Activated naive CD4-positive, alpha-beta T cell treated with anti-CD3 and anti-CD28 coated beads, Interleukin-2, amount 50 U/mL, for 72 hours (primary cell): Measurements from ENCODE around the gene ACAD10. TPM values are rescaled to one million over a fixed set of nuclear protein-coding genes. Genes with fewer than 3 reads are reported as not detected.
"Not testable (repeated sequence)": the region's sequence is repeated elsewhere in the genome, so short reads cannot be mapped to it uniquely, and the experiment has no call there.

Experiments
- ATAC-seq, 2 donors: fragments of 150-1000 bp; cut with Tn5 transposase; 2 replicates each; pipeline ENCODE4 v1.10.0; 2021; ENCODE audit warnings: mild to moderate bottlenecking in 2 of 2, moderate library complexity in 2 of 2
- DNase-seq, 2 donors: peaks; one replicate each; pipeline ENCODE4 v3.0.0; 2021 to 2022; ENCODE audit warnings: low spot score in 2 of 2
- H3K27ac Mint-ChIP-seq, 2 donors: one replicate each; pipeline ENCODE4 v1.8.0; 2022; ENCODE audit warnings: mild to moderate bottlenecking in 2 of 2, mixed read lengths in 2 of 2
- H3K36me3 Mint-ChIP-seq, 2 donors: one replicate each; pipeline ENCODE4 v1.8.0; 2022; ENCODE audit warnings: mixed read lengths in 2 of 2
- H3K9me3 Mint-ChIP-seq, 2 donors: one replicate each; pipeline ENCODE4 v1.8.0; 2022; ENCODE audit warnings: mixed read lengths in 2 of 2
- total RNA-seq, 2 donors: library from RNA; stranded (reverse); gene quantifications; one replicate each; pipeline ENCODE4 v1.2.3, GENCODE V29; 2022

ACAD10 gene
- total RNA-seq, 2 donors from 2014 or later = 23.3 to 31.4 TPM

DNA sequence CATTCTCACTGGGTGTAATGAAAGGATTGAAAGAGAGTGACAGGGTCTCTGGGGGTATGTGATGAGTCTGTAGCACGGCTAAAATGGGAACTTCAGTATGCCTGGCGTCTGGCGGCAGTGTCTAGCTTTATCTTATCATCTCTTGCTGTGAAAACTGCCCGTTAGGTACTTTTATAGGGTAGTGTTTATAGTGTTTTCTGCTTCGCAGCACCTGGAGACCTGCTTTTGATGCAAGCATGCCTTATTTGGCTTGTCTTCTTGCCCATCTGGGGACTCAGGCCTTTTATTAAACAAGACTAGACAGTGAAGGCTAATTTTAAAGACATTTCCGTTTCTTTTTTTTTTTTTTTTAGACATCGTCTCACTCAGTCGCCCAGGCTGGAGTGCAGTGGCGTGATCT is 44.6 kb downstream of the ACAD10 start:
- ATAC-seq (no peak), DNase-seq (no peak)
- no peak overlapping the region for H3K27ac Mint-ChIP-seq
- H3K36me3 Mint-ChIP-seq = no peaks in the 10 kb centered on the region
- H3K9me3 Mint-ChIP-seq = no peaks in the 10 kb centered on the region

DNA sequence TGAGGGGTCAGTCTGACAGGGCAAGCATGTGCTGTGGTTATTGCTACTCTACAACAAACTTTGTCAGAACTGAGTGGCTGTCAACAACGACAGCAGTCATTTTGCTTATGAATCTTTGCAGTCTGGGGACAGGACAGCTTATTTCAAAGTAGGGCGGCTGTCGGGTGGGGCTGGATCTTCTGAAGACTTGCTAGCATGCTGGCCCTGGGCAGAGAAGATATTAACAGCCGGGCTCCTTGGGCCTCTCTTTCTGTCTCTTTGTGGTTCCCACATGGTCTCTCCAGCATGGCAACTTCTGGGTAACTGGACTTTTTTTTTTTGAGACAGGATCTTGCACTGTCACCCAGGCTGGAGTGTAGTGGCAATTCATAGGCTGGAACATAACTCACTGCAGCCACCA is 46.9 kb downstream of the ACAD10 start:
- Mint-ChIP-seq H3K9me3 (no peaks in the 10 kb centered on the region), H3K27ac (peak overlapping the region in 1 of 2 donors; percentile 44), H3K36me3 (no peaks in the 10 kb centered on the region)
- DNase-seq (no peak), ATAC-seq (no peak)

DNA sequence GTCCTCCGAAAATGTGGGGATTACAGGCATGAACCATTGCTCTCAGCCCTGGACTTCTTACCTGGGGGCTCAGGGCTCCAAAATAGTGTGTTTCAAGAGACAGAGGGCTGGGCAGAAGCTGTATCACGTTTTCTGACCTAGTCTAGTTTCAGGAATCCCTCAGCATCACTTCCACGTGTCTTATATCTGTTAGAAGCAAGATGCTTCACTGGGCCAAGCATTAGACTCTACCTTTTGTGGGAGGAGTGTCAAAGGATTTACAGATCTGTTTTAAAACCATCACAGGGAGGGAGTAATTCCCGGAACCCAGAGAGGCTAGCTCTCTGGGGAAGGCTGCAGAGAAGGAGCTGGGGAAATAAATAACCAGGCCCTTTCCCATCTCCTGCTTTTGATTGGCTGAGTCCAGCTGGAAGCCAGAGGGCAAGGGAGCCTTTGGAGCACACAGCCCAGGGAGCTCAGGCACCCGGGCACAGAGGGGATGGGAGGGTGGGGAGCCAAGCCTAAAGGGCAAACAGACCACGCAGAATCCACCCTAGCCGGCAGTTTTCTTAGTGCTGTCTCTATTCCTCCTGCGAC is 47.6 kb downstream of the ACAD10 start:
- ATAC-seq = no peak

DNA sequence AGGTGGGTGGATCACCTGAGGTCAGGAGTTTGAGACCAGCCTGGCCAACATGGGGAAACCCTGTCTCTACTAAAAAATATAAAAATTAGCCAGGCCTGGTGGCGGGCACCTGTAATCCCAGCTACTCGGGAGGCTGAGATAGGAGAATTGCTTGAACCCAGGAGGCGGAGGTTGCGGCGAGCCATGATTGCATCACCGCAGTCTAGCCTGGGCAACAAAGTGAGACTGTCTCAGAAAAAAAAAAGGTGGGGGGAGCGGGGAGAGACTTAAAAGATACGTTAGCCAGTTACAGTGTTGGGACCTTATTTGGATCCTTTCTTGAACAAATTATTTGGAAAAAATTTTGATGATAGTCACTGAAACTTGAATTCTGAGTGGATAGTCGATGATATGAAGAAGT is 53.7 kb downstream of the ACAD10 start:
- not testable (repeated sequence) for H3K36me3 Mint-ChIP-seq, ATAC-seq, H3K9me3 Mint-ChIP-seq, H3K27ac Mint-ChIP-seq, DNase-seq

More for the DNA sequence above, 47.6 kb downstream of the ACAD10 start:
- DNase-seq = no peak
- Mint-ChIP-seq H3K27ac (no peak overlapping the region), H3K9me3 (no peaks in the 10 kb centered on the region), H3K36me3 (no peaks in the 10 kb centered on the region)

DNA sequence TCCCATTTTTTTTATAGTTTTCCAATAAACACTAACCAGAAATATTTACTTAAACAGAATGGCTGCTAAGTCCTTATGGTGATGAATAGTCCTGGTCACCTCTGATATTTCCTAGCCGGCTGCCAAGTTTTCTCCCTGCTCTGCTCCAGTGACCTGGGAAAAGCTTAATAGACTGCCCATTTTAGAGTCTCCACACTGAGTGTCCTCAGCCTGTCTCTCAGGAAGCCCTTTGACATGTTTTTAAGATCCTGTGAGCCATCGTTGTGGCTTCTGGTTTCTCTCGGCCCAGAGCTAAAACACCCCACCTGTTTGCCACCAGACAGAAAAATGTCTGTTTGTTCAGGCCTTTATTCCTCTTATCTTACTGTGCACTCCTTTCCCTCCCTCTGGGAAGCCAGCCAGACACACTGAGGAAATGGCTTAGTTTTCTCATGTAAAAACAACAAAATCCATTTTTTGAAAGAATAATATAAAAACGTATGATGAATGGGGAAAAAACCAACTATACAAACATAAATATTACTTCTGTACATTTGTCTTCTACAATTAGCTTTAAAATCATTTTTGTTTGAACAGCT is 55.5 kb downstream of the ACAD10 start:
- ATAC-seq (no peak), DNase-seq (no peak)
- Mint-ChIP-seq H3K36me3 (no peaks in the 10 kb centered on the region), H3K27ac (peak overlapping the region in 1 of 2 donors; percentile 7), H3K9me3 (no peaks in the 10 kb centered on the region)

DNA sequence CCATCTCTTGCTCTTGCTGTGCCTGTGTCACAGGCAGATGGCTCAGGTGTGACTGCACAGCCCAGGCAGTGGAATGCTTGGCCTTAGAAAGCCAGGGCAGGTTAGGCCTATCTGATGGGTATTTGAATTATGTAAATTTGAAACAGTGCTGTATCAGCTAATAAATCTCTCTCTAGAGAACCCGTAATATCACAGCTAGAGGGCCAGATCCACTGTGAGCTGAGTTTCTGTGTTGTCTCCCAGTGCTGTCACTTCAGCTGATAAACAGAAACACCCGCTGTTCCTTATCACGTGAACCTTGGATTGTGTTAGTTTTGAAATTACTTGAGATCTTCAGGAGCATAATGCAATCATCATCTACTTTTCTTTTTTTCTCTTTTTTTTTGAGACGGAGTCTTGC is 59.4 kb downstream of the ACAD10 start:
- no peak for DNase-seq
- Mint-ChIP-seq H3K9me3 (no peaks in the 10 kb centered on the region), H3K27ac (no peak overlapping the region), H3K36me3 (no peaks in the 10 kb centered on the region)
- ATAC-seq = no peak

DNA sequence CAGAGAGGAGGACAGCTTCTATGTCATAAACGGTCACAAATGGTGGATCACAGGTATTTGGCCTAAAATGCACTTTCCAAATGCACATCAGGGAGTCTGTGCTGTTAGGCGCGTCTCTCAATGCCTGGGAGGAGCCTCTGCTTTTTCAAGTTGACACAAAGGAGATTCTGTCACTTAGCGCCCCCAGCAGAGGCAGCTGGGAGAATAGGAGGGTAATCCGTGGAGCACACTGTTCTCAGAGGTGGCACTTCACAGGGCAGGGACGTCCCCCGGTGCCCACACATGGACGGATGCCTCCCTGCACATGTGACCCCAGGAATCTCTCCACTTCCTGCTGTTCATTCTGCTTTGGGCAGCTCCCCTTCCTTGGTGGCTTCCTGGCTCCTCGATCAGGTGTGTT is 61.5 kb downstream of the ACAD10 start:
- Mint-ChIP-seq H3K27ac (no peak overlapping the region), H3K9me3 (no peaks in the 10 kb centered on the region), H3K36me3 (no peaks in the 10 kb centered on the region)
- no peak for ATAC-seq
- DNase-seq = no peak

DNA sequence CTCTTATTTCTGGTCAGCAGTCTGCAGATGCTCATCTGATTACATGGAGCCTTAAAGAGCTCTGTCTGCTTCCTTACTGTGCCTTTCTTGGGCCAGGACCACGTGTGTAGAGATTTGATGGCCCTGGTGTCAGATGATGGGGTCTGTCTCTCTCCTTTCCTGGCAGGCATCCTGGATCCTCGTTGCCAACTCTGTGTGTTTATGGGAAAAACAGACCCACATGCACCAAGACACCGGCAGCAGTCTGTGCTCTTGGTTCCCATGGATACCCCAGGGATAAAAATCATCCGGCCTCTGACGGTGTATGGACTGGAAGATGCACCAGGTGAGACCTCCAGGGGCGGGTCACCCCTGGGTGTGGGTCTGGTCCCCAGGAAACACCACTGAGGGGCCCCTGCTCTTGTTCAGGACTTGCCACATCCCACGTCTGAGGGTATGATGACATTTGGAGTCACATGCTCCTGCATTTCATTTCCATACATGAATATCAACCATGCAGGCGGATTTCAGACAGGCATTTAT is 62.4 kb downstream of the ACAD10 start:
- DNase-seq = no peak
- Mint-ChIP-seq H3K27ac (peak overlapping the region; percentile 29 to 55), H3K9me3 (no peaks in the 10 kb centered on the region), H3K36me3 (no peaks in the 10 kb centered on the region)
- ATAC-seq = no peak

DNA sequence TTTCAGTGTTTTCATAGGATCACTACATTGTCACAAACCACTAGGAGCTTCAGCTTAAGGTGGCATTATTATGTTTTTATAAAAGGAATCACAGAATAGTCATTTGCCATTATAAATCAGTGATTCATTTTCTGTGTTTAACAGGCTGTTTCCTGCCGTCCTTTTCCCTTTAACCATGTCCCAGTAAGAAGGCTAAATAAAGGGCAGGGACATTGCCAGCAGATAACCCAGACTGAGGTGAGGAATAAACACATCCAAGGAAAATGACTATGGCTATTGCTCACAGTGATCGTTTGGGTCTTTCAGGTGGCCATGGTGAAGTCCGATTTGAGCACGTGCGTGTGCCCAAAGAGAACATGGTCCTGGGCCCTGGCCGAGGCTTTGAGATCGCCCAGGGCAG is 63.0 kb downstream of the ACAD10 start:
- DNase-seq = no peak
- H3K27ac Mint-ChIP-seq = no peak overlapping the region
- ATAC-seq = no peak
- no peaks in the 10 kb centered on the region for H3K9me3 Mint-ChIP-seq
- H3K36me3 Mint-ChIP-seq = no peaks in the 10 kb centered on the region

DNA sequence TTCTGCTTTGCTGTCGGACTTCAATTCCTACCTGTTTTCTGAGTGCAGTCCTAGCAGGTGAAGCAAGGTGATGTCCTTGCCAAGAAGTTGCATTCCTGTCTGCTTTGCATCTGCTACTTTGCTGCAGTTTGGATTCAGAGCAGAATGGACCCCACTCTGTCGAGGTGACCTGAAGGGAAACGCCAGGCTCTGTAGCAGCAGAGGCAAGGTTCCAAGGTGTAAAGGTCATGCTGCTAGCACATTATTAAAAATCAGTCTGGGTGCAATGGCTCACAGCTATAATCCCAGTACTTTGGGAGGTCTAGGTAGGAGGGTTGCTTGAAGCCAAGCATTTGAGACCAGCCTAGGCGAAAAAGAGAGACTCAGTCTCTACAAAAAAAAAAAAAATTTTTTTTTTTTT is 63.5 kb downstream of the ACAD10 start:
- no peak for ATAC-seq
- no peaks in the 10 kb centered on the region for H3K9me3 Mint-ChIP-seq
- DNase-seq = no peak
- no peak overlapping the region for H3K27ac Mint-ChIP-seq
- no peaks in the 10 kb centered on the region for H3K36me3 Mint-ChIP-seq

DNA sequence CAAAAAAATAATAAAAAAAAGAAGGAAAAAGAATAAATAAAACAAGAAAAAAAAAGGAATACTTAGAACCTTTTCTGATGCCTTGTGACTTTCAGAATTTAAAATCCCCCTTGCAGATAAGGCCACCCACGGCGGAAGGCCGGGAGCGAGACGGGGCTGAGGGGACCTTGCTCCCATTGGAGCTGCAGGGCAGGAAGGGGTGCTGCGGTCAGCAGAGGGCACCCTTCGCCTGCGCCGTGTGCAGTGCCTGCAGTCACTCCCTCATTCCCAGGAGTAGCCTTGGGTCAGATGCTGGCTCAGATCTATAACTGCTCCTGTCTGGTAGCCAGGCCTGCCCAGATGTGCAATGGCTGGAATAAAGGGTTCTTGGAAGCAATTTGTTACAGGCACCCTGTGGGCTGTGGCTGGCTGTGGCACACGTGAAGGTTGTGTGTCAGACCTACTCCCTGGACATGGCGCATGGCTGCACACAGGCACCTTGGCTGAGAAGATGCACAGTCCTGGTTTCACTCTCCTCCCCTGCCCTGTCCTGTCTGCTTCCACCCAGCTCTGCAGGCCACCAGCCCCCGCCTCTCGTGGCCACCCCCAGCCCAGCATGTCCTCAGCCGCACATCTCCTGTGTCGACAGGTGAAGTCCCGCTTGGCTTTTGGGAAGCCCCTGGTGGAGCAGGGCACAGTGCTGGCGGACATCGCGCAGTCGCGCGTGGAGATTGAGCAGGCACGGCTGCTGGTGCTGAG is 67.5 kb downstream of the ACAD10 start:
- Mint-ChIP-seq H3K9me3 (no peaks in the 10 kb centered on the region), H3K27ac (peak overlapping the region in 1 of 2 donors; percentile 57), H3K36me3 (no peaks in the 10 kb centered on the region)
- ATAC-seq (peak in 1 of 2 donors; percentile 34), DNase-seq (no peak)

DNA sequence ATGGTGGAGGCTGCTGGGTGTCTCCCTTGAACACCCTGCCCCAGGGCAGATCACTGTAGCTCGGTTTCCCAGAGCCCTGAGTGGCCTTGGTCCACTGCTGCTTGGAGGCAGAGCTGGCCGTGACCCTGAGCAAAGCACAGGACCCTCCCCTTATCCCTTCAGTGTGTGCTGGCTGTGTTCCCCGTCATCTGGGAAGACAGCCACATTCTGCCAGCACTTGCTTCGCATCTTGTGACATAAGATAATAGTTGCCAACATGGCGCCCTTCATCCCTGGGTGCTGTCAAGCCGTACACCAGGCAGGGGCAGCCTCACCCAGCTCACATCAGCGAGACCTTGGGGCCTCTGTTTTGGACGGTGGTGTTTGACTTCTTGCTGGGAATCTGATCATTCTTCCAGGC is 68.8 kb downstream of the ACAD10 start:
- Mint-ChIP-seq H3K27ac (no peak overlapping the region), H3K9me3 (no peaks in the 10 kb centered on the region), H3K36me3 (no peaks in the 10 kb centered on the region)
- DNase-seq = no peak
- no peak for ATAC-seq

DNA sequence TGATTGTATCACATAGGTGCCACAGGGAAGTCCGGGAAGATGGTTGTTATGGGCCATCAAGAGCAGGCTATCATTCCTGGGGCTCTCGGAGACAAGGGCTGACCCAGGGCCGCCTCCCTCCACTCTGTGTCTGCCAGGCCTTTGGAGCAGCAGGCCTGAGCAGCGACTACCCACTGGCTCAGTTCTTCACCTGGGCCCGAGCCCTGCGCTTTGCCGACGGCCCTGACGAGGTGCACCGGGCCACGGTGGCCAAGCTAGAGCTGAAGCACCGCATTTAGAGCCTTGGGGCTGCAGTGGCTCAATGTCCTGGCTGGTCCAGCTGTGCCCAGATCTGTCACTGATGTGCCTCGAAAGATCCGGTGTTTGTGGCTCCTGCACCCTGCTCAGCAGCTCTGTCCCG is 70.3 kb downstream of the ACAD10 start:
- no peak for DNase-seq
- no peaks in the 10 kb centered on the region for H3K9me3 Mint-ChIP-seq
- H3K36me3 Mint-ChIP-seq = no peaks in the 10 kb centered on the region
- H3K27ac Mint-ChIP-seq = peak overlapping the region in 1 of 2 donors; percentile 79
- no peak for ATAC-seq

DNA sequence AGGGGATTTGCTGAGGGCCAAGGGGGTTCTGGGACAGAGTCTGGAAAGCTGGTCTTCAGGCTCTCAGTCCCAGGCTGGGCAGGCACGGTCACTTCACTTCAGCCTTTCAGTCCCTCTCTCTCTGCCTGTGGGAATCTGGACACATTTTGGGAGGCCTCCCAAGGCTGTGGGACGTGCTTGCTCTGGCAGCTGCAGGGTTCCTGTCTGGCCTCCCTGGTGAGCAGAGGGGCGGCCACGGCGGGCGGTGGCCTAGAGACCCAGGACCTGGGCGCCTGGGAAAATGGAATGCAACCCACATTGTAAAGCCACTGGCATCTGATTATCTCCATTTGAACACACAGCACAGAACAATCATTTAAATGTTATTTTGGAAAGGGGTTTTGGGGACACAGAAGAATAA is 70.8 kb downstream of the ACAD10 start:
- ATAC-seq = no peak
- Mint-ChIP-seq H3K9me3 (no peaks in the 10 kb centered on the region), H3K36me3 (no peaks in the 10 kb centered on the region), H3K27ac (peak overlapping the region in 1 of 2 donors; percentile 79)
- DNase-seq = no peak

DNA sequence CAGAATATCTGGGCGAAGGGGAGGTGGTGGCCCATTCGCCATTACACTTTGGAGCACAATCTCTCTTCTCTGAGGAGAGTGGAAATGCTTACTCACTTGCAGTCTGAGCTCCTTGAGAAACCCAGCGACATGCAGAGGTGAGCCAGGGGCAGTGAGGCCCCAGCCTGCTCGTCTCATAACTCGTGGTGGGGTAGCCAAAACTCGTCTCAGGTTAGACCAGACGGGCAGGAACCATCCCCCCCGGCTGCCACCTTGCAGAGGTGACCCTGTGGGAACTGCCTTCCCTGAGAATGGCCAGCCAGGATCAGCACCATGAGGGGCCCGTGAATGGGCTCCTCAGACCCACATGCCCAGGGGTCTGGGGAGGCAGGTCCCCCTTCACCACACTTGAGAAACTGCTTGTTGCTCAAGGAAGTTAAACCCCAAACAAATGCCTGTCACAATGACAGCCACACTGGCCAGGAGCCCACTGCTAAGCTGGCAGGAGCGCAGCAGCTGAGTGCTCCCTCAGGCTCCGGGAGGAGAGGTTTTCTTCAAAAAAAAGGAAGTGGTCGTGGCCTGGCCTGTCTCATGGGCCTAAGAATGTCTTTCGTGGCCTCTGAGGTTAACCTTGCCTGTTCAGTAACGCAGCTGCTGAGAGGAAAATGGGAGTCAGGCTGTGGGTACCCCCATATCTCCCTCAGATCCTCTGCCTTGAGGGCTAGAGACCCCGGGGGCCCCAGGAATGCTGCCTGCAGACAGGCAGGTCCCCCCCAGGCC is 71.7 kb downstream of the ACAD10 start:
- ATAC-seq = peak; percentile 40 to 63
- DNase-seq = no peak
- Mint-ChIP-seq H3K36me3 (no peaks in the 10 kb centered on the region), H3K9me3 (no peaks in the 10 kb centered on the region), H3K27ac (peak overlapping the region; percentile 65 to 79)

DNA sequence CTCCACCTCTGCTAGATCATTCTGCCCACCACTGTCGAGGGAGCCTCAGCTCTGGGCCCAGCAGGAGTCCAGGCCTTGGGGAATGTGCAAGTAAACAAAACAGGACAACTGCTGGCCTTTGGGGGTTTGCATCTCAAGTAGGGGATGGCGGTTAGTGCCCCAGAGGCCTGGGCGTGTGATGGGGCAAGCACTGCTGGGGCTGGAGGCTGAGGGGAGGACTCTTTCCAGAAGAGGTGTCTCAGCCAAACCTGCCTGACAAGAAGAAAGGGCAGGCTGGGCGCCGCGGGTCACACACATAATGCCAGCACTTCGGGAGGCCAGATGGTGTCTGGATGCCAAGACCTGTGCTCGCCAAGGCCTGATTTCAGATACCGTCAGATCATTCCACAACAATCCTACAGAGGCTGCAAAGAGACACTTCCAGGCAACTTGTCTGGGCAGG is 72.3 kb downstream of the ACAD10 start:
- Mint-ChIP-seq H3K36me3 (no peaks in the 10 kb centered on the region), H3K27ac (peak overlapping the region in 1 of 2 donors; percentile 79)
- no peak for ATAC-seq

DNA sequence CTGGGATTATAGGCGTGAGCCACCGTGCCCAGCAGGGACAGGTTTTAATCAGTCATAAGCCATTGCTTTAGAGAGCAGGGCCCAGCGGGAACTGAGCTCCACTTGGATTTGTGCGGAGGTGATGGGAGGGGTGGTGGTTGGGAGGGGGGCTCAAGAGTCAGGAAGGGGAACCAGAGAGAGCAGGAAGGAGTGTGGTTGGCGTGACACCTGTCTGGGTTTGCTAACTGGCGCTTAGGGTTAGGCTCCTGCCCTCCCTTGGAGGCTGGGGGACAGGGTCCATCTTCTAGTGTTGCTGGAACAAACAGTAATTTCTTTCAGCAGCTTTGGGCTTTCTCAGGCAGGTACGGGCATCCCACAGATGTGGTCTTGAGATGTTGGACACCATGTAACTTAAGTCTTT is 73.4 kb downstream of the ACAD10 start:
- Mint-ChIP-seq H3K36me3 (no peaks in the 10 kb centered on the region), H3K9me3 (no peaks in the 10 kb centered on the region), H3K27ac (no peak overlapping the region)
- no peak for ATAC-seq
- no peak for DNase-seq

More for the DNA sequence above, 72.3 kb downstream of the ACAD10 start:
- H3K9me3 Mint-ChIP-seq = no peaks in the 10 kb centered on the region
- DNase-seq = no peak
